Measurements from ENCODE around the gene C7orf57.

DNA sequence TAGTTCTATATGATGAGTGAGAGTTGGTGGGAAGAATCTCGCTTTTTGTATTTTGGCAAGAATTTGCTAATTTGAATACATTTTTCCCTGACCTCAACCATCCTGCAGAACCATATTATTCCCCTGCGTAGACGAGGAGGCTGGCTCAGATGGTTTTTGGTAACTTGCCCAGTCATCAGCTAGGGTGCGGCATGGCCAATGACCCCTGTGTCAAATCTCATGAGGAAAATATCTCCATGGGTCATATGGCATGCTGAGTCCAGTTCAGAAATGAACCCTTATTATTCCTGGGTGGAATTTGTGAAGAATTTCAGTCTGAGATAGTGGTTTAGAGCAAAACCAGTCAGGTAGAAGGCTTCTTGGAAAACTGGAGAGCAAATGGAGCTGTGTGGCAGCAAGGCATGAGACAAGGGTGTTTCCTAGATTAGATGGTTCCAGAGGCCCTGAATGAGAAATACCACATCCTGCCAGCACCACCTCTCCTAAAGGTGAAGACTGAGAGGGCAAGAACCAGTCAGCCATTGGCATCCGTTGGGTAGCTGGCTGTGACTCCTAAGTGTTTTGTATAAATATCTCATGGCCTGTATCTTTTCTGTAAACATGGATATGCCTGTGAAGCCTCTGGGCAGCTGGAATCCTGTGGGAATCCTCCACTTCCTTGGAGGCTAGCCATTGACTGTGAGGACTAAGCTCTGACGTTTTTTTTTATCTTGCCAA lies 47.9 kb downstream of the C7orf57 start:
- TF ChIP-seq, protein P1, sequence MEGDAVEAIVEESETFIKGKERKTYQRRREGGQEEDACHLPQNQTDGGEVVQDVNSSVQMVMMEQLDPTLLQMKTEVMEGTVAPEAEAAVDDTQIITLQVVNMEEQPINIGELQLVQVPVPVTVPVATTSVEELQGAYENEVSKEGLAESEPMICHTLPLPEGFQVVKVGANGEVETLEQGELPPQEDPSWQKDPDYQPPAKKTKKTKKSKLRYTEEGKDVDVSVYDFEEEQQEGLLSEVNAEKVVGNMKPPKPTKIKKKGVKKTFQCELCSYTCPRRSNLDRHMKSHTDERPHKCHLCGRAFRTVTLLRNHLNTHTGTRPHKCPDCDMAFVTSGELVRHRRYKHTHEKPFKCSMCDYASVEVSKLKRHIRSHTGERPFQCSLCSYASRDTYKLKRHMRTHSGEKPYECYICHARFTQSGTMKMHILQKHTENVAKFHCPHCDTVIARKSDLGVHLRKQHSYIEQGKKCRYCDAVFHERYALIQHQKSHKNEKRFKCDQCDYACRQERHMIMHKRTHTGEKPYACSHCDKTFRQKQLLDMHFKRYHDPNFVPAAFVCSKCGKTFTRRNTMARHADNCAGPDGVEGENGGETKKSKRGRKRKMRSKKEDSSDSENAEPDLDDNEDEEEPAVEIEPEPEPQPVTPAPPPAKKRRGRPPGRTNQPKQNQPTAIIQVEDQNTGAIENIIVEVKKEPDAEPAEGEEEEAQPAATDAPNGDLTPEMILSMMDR (IDR thresholded peaks at IDR 0.05), result no peak
- no peak for TF ChIP-seq EP300 (IDR thresholded peaks at IDR 0.05)
